Stimulated activated CD8-positive, alpha-beta memory T cell treated with anti-CD3 and anti-CD28 coated beads, Interleukin-12 subunit alpha, Interleukin-12 subunit beta, amount 100 ng/mL, for 4 hours (primary cell): ENCODE data around the gene ZBTB45.
"Not testable (repeated sequence)": the region's sequence is repeated elsewhere in the genome, so short reads cannot be mapped to it uniquely, and the experiment has no call there.

Experiments
- DNase-seq: peaks from one replicate; pipeline ENCODE4 v3.0.0-alpha.2; 2020; ENCODE audit warnings: low read depth

The ZBTB45 gene

DNA sequence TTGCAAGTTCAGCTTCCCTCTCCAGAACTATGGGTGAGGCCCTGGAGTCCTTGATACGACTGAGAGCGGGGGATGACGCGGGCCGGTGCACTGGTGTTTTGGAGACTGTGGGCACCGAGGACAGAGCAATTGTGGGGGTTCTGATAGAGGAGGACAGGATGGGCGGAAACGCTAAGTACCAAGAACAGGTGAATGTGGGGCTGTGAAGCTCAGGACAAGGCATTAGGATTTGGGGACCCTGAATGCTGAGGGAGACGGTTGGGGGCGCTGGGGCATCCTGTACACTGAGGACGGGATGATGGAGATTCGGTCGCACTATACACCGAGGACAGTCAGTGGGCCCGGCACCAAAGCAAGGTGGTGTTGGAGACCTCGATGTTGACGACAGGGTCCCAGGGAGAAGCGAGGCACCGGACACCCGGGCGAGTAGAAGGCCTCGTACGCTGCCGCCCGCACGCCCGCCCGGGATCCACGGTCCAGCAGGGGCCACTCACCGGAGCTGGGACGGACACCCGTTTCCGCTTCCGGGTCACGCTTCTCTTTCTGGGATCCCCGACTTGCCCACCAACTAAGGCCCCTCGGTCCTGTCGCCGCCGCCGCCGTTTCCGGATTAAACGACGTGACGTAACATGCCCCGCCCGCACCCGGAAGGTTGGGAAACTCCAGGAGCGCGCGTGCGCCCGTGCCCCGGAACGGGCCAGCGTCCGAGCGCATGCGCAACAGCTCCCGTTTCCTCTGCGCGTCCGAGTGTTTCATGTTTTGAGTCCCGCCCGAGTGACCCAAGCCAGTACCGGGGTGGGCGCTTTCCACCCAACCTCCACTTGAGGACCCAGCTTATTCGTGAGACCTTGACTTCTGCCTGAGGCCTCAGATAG lies 35.1 kb upstream of the ZBTB45 start, which contains the start of gene CHMP2A:
Gene CHMP2A, minus strand, starts transcription at position 612 of the 875 bp plus-strand sequence. CDS start 893 bp downstream, outside the sequence.
- peak; percentile 98 for DNase-seq

DNA sequence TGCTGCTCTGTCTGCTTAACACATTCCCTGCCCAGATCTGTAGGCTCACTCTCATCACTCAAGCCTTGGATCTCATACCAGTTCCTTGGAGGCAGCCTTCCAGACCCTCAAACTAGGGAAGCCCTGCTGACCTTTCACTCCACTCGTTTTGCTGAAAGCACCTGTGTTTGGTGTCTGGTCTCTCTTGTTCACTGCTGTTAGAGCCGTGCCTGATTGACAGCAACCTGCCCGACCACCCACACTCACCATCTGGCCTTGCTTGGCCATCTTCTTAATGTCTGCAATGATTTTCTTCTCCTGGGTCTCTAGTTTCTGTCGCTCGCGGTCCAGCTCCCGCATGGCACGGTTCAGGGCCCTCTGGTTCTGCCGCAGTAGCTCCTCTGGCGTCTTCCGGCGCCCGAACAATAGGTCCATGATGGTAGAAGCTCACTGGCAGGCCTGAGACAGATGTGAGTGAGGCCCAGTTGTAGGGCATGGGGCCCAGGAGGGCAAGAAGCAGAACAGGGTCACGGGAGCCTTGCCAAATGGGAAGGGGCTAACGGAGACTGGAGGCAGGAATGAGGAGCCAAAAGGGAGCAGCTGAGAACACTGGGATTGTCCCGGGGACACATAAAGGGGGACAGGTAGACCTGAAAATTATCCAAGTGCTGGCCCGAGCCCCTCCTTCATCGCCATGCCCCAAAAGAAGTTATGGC lies 34.3 kb upstream of the ZBTB45 start:
- DNase-seq = no peak

DNA sequence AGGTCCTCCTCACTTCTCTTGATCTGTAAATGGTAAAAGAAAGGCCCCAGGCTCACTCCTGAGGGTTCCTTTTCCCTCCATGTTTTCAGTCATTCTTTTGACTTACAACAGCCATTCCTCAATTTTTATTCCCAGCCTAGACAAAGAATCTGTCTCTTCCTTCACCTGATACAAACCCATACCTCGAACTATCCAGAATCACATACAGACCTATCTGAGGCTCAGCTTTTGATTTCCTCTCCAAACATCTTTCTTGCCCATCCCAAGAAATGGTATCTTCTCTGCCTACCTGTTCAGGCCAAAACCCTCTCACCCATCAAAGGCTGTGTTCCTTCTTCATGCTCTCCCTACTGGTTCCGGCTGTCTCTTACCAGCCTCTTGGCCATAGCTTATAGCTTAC lies 33.0 kb upstream of the ZBTB45 start:
- no peak for DNase-seq

DNA sequence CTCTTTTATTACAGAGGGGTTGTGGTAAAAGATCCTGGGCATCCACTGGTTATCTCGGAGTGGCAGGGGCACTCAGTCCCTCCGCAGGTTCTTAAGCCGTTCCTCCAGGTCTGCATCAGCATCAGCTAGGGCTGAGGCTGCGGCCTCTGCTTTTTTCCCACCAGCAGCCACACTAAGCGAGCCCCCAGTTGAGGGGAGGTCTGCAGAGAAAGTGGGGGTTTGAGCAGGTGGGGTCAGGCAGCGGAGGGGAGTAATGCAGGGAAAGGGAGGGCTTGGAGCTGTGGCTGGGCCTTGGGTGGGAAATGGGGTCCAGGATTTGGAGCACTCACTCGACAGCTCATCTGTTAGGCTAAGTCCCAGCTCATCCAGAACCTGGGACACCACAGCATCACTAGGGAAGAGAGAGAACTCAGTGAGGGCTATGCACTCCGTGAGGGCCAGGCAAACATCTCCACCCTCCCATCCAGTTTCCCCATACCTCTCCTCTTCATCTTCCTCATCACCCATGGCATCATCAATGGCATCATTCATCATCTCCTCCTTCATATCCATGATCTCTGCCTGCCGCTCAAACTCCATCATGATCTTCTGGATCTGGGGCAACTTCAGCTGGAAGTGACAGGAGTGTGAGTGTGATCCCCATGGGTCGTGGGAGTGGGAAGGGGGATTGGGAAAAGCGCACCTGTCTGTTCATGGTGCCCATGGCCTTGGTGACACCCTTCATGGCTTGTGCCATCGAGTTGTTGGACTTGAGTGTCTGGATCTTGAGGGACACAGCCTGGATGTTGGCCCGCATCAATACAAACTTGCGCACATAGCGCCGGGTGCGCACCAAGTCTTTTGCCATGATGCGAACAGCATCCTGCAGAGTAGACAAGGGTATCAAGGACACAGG lies 32.2 kb upstream of the ZBTB45 start:
- no peak for DNase-seq

DNA sequence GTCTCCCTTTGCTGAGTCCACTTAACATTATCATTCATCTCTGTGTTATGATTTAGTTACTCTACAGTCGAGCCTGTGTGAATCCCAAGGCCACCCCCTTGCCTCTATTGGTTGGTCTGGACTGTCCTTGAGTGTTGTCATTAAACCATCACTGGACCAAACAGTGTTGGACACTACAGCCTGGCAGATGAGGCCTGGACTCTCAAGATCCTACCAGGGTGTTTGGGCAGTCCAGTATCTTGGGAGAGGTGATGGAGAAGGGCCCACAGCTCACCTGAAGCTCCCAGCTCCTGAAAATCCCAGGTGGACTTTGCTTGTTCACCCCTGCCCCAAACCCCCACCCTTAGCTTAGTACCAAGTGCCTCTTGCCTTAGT lies 31.5 kb upstream of the ZBTB45 start:
- no peak for DNase-seq

DNA sequence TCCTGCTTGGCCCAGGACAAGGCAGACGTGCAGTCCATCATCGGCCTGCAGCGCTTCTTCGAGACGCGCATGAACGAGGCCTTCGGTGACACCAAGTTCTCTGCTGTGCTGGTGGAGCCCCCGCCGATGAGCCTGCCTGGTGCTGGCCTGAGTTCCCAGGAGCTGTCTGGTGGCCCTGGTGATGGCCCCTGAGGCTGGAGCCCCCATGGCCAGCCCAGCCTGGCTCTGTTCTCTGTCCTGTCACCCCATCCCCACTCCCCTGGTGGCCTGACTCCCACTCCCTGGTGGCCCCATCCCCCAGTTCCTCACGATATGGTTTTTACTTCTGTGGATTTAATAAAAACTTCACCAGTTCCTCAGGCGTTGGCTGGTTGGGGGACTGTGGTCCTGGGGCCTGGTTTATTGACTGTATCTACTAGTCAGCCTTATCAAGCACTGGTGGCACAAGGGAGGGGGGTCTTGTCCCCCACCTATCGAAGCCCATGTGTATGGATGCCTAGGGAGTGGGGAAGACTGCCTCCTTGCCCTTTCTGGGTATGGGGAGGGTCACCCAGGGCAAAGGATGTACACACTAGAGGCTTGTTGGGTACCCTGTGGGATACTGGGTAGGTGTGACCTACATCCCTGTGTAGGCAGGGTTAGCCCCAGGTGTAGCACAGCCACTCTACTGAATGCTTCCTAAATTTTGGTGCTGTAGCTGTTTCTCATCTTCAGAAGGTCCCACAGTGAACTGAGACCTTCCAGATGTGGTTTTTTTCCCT lies 30.9 kb upstream of the ZBTB45 start:
- DNase-seq = no peak

DNA sequence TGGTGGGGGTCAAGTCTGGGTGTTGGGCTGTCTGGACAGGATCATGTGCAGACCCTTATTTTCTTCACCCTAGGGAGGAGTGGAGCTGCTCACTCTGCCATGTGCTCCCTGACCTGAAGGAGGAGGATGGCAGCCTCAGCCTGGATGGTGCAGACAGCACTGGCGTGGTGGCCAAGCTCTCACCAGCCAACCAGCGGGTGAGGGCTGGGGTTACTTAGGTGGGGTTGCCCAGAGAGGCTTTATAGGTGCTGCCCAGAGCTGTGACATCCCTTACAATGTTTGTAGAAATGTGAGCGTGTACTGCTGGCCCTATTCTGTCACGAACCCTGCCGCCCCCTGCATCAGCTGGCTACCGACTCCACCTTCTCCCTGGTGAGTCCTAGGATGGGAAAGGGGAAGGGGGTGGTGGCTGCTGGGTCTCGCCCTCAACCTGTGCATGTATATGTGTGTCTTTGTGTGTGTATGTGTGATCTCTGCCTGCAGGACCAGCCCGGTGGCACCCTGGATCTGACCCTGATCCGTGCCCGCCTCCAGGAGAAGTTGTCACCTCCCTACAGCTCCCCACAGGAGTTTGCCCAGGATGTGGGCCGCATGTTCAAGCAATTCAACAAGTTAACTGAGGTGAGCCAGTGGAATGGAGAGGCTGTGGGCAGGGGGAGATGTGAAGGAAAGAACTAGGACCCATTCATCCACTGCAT lies 30.2 kb upstream of the ZBTB45 start:
- DNase-seq = no peak

DNA sequence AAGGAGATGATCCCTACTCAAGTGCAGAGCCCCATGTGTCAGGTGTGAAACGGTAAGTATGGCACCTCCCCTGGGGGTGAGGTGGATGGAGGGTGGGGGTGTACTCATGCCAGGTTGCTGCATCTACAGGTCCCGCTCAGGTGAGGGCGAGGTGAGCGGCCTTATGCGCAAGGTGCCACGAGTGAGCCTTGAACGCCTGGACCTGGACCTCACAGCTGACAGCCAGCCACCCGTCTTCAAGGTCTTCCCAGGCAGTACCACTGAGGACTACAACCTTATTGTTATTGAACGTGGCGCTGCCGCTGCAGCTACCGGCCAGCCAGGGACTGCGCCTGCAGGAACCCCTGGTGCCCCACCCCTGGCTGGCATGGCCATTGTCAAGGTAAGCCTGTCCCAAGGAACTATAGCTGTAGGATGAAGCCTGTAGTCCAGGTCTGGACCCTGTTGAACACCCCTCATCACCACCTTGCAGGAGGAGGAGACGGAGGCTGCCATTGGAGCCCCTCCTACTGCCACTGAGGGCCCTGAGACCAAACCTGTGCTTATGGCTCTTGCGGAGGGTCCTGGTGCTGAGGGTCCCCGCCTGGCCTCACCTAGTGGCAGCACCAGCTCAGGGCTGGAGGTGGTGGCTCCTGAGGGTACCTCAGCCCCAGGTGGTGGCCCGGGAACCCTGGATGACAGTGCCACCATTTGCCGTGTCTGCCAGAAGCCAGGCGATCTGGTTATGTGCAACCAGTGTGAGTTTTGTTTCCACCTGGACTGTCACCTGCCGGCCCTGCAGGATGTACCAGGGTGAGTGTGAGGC lies 29.5 kb upstream of the ZBTB45 start:
- DNase-seq = no peak

DNA sequence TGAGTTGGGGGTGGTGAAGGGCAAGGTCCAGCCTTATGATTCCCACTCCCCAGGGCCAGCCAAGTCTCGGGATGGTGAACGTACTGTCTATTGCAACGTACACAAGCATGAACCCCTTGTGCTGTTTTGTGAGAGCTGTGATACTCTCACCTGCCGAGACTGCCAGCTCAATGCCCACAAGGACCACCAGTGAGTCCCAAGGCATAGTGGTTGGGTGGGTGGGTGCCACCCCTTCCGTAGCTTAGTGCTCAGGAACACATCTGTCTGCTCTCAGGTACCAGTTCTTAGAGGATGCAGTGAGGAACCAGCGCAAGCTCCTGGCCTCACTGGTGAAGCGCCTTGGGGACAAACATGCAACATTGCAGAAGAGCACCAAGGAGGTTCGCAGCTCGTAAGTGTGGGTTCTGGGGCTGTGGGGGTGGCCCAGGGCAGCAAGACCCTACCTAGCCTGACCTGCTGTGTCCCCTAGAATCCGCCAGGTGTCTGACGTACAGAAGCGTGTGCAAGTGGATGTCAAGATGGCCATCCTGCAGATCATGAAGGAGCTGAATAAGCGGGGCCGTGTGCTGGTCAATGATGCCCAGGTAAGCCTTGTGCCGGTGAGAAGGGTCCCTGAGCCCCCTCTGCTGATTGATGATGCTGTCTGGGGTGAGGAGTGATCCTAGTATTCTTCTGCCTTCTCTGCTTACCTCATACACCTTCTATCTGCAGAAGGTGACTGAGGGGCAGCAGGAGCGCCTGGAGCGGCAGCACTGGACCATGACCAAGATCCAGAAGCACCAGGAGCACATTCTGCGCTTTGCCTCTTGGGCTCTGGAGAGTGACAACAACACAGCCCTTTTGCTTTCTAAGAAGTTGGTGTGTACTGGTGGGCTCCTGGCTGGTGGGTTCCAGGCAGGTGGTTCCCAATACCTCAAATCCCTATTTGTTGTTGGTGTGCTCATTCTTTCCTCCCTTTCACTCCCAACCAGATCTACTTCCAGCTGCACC lies 28.0 kb upstream of the ZBTB45 start:
- DNase-seq = no peak

DNA sequence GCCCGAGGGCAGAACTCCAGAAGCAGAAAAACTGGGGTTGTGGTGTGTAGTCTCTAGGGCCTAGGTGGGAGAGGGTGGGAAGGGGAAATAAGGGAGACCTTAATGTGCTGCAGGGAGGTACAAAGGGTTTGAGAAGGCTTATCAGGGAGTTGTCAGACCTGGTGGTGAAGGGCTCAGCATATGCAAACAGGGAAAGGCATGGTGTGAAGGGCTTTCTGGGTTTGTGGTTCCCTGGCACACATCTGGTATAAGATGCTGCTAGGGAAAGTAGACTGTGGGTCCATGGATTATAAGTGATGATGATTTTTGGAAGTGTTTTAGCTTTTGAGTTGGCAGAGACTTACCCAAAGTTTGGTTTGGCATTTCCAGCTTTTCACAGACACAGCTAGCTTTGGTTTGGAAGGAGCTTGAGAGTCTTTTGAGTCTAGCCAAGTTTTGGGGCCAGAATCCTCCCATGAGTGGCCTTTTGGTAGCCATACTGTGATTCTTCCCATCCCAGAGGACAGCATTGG lies 26.5 kb upstream of the ZBTB45 start:
- no peak for DNase-seq

DNA sequence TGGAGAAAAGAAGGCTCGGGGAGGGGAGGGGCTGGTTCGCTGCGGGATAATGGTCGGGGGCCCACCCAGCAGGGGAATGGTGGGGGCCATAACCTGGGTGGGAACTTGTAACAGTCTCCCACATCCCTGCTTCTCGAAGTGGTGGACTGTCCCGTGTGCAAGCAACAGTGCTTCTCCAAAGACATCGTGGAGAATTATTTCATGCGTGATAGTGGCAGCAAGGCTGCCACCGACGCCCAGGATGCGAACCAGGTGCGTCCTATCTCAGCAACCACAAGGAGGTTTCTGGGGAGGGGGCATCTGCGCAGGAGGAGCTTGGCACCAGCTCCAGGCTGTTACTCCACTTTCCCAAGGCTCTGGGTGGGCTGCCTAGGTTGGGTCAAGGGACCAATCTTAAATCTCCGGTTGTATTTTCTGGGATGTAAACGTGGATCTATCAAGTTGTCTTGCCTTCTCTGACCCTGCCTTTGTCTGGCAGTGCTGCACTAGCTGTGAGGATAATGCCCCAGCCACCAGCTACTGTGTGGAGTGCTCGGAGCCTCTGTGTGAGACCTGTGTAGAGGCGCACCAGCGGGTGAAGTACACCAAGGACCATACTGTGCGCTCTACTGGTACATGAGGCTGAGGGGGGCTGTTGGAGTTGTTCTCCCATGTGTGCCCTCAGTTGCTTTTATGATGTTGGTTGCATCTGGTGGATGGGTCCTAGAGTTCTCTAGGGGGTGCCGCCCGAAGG lies 25.8 kb upstream of the ZBTB45 start:
- DNase-seq = no peak

DNA sequence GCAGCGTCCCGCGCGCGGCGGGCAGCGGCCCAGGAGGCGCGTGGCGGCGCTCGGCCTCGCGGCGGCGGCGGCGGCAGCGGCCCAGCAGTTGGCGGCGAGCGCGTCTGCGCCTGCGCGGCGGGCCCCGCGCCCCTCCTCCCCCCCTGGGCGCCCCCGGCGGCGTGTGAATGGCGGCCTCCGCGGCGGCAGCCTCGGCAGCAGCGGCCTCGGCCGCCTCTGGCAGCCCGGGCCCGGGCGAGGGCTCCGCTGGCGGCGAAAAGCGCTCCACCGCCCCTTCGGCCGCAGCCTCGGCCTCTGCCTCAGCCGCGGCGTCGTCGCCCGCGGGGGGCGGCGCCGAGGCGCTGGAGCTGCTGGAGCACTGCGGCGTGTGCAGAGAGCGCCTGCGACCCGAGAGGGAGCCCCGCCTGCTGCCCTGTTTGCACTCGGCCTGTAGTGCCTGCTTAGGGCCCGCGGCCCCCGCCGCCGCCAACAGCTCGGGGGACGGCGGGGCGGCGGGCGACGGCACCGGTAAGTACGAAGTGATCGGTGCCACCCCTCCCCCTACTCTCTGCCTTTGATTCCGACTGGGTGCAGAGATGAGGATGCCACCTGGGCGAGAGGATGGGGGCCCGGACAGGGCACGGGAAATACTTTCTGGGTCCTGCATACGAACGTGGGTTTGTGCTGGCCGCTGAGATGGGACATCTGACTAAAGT lies 25.1 kb upstream of the ZBTB45 start:
- DNase-seq = peak; percentile 75

DNA sequence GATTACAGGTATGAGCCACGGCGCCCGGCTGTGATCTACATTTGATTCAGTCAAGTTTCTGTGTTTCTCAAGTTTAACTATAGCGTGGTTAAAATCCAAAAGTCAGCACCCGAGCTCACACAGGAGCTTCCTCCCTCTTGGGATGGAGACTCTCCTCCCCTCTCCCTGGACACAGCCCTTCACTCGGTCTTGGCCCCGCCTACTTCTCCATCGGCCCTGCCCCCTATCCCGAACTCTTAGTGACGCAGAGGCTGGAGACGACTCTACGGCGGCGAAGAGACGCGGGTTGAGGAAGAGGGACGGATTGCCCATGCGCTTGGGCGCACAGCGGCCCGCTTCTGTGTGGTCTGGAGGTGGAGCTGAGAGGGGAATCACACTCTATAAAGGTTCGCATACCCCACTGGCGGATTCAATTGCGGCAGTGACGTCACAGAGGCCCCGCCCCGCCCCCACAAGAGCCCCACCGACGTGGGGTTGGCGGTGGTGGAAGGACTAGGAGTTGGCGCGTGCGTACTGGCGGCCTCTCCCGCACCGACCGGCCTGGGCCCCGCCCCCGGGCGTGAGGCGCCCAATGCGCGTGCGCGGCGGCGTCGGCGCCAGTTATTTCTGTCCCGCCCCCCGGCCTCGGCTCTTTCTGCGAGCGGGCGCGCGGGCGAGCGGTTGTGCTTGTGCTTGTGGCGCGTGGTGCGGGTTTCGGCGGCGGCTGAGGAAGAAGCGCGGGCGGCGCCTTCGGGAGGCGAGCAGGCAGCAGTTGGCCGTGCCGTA lies 24.4 kb upstream of the ZBTB45 start, which contains the start of gene TRIM28:
Gene TRIM28, plus strand, starts transcription at position 239 of the 765 bp plus-strand sequence. CDS start 694 bp downstream, outside the sequence.
- DNase-seq = peak; percentile 100

DNA sequence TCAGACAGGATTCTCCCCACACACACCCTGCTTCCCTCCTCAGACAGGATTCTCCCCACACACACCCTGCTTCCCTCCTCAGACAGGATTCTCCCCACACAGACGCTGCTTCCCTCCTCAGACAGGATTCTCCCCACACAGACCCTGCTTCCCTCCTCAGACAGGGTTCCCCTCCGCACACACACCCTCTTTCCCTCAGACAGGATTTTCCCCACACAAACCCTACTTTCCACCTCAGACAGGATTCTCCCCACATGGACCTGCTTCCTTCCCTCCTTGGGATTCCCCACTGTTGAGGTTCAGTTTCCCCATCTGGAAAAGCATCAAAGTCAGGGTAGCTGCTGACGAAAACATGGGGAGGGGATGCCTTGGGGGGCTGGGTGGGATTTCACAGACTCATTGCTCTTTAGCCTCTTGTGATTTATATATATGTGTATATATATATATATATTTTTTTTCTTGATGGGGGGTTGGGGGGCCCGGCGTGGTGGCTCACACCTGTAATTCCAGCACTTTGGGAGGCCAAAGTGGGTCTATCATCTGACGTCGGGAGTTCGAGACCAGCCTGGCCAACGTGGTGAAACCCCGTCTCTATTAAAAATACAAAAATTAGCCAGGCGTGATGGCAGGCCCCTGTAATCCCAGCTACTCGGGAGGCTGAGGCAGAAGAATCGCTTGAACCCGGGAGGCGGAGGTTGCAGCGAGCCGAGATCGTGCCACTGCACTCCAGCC lies 23.2 kb upstream of the ZBTB45 start:
- DNase-seq = not testable (repeated sequence)

DNA sequence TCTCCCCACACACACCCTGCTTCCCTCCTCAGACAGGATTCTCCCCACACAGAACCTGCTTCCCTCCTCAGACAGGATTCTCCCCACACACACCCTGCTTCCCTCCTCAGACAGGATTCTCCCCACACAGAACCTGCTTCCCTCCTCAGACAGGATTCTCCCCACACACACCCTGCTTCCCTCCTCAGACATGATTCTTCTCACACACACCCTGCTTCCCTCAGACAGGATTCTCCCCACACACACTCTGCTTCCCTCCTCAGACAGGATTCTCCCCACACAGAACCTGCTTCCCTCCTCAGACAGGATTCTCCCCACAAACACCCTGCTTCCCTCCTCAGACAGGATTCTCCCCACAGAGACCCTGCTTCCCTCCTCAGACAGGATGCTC lies 19.6 kb upstream of the ZBTB45 start:
- not testable (repeated sequence) for DNase-seq
